Kasumi-1 (cell line): ENCODE data around the gene BPGM.
"Not testable (repeated sequence)": the region's sequence is repeated elsewhere in the genome, so short reads cannot be mapped to it uniquely, and the experiment has no call there.

Source experiments
- DNase-seq, 2 experiments: peaks; one replicate each; lab custom pipeline; 2025; lab: John Stamatoyannopoulos, UW

The BPGM gene

GRCh38 chr7:134665045-134665444, 18.4 kb downstream of the BPGM start:
- not testable (repeated sequence) for DNase-seq

- no peak for DNase-seq
Measured at GRCh38 chr7:134667899-134668298, 21.2 kb downstream of the BPGM start.

GRCh38 chr7:134669388-134669787, 22.7 kb downstream of the BPGM start:
- no peak for DNase-seq

- peak; percentile 61 to 63 for DNase-seq
Measured at GRCh38 chr7:134669845-134670373, 23.3 kb downstream of the BPGM start.

GRCh38 chr7:134671609-134672008, 25.0 kb downstream of the BPGM start:
- DNase-seq: no peak

GRCh38 chr7:134674424-134674823, 27.8 kb downstream of the BPGM start:
- DNase-seq: no peak

GRCh38 chr7:134676743-134677142, 30.1 kb downstream of the BPGM start:
- no peak for DNase-seq

- DNase-seq: no peak
Measured at GRCh38 chr7:134678115-134678514, 31.5 kb downstream of the BPGM start.

GRCh38 chr7:134679006-134679405, 32.4 kb downstream of the BPGM start:
- DNase-seq: no peak

- no peak for DNase-seq
Measured at GRCh38 chr7:134684165-134684564, 37.5 kb downstream of the BPGM start.

GRCh38 chr7:134685250-134685649, 38.6 kb downstream of the BPGM start:
- no peak for DNase-seq

GRCh38 chr7:134686786-134687185, 40.1 kb downstream of the BPGM start:
- peak in 1 of 2 experiments; percentile 20 for DNase-seq

GRCh38 chr7:134689550-134689949, 42.9 kb downstream of the BPGM start:
- DNase-seq: not testable (repeated sequence)

- DNase-seq: peak; percentile 3 to 15
Measured at GRCh38 chr7:134690016-134690415, 43.4 kb downstream of the BPGM start.

GRCh38 chr7:134690614-134691504, 44.2 kb downstream of the BPGM start:
- no peak for DNase-seq

GRCh38 chr7:134691546-134692343, 45.1 kb downstream of the BPGM start:
- no peak for DNase-seq

GRCh38 chr7:134692344-134692705, 45.7 kb downstream of the BPGM start:
- no peak for DNase-seq

GRCh38 chr7:134693256-134693655, 46.6 kb downstream of the BPGM start:
- DNase-seq: no peak

GRCh38 chr7:134694299-134694698, 47.6 kb downstream of the BPGM start:
- peak in 1 of 2 experiments; percentile 1 for DNase-seq

GRCh38 chr7:134694767-134695166, 48.1 kb downstream of the BPGM start:
- DNase-seq: no peak

- DNase-seq: no peak
Measured at GRCh38 chr7:134695321-134695860, 48.7 kb downstream of the BPGM start.

- no peak for DNase-seq
Measured at GRCh38 chr7:134696261-134696660, 49.6 kb downstream of the BPGM start.
